GM18511 (cell line): ENCODE results near the gene TMOD2.
"Not testable (repeated sequence)": the region's sequence is repeated elsewhere in the genome, so short reads cannot be mapped to it uniquely, and the experiment has no call there.

Source experiments
- ATAC-seq: cut with Tn5 transposase; IDR thresholded peaks from one replicate; pipeline ENCODE4 v1.9.1; 2021; ENCODE audit warnings: mild to moderate bottlenecking, moderate library complexity; ENCODE audit not compliant: unreplicated experiment

Gene TMOD2

DNA sequence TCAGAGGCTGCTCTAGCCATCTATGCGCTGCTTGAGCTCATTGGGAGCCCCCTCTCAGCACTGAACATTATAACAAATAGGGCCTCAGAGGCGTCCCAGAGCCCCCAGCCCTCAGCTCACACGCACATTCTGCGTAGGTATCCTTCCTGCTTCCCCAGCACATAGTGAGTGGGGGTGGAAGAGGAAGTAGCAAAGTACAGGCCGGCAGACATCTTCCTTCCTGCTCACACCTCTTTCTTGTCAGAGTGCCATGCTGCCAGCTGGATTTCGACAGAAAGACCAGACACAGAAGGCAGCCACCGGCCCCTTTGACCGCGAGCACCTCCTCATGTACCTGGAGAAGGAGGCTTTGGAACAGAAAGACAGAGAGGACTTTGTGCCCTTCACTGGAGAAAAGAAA, 16.6 kb downstream of the TMOD2 start:
- no peak for ATAC-seq

- ATAC-seq, result no peak
These were observed 19.5 kb downstream of the TMOD2 start for GRCh38 chr15:51770902-51771301.

DNA sequence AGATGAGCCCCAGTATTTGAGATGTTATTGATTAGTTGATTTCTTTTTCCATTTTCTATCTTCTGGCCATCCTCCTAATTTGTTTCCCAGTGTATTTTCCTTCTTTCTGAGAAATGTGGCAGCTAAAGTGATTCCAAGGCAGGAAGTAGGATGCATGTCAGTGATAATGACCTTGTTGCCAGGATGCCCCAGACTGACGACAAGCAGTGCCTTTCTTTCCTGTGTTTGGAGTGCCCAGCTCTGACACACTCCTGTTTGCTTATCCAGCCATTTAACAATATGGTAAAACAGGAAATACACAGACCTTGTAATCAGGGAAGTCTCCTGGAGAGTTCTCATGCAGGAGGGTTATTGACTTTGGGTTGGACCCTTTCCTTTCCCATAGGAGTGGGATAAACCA, 20.4 kb downstream of the TMOD2 start:
- no peak for ATAC-seq

DNA sequence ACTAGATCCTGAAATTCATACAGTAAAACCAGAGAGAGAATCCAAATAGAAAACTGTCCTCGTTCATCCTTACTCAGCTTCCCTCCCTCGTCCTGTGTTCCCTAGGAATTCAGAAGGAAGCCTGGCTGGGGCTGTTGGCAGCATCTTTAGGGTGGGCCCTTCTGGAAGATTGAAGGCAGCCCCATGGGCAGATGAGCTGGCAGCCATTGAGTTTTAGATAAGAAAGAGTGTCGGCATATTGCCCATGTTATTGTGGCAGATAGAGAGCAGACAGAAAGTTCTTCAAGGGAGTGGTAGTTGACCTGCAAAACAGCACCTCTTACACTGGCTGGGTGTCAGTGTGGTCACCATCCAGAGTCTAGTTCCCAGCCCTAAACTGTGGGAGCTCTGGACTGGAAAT, 23.5 kb downstream of the TMOD2 start:
- no peak for ATAC-seq

DNA sequence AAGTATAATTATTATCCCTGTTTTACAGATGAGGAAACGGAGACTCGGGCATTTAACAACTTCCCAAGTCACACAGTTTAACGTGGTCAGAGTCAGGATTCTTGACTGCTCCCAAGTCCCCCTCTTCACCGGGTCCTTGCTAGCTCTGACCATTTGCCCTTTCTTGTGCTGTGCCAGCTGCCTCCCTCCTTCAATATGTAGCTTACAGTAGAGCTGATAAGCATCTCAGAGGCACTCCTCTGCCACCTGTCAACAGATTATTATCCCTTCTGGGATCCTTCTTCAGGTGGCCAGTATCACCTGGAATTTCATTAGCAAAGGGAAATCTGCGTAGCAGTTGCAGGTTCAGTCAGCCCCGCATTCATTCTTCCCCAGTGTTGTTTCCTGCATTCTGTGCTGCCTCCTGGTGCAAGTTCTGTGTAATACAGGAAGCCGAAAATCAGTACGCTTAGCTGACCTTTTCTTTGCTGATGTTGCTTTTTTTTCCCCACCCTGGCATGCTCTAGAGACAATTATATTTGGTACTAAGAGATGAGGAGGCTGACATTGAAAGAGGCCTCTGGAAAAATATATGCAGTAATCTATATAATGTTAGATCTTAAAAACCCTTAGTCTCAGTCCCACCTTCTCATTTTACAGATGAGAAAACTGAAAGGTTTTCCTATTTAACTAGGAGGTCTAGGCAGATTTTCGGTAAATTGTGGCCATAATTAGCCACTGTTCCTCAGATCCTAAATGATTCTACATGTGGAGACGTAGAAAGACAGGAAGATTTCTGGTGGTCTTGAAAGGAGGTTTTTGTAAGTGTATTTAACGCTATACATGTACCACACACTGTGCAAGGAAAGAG, 24.8 kb downstream of the TMOD2 start:
- peak; percentile 69 for ATAC-seq

DNA sequence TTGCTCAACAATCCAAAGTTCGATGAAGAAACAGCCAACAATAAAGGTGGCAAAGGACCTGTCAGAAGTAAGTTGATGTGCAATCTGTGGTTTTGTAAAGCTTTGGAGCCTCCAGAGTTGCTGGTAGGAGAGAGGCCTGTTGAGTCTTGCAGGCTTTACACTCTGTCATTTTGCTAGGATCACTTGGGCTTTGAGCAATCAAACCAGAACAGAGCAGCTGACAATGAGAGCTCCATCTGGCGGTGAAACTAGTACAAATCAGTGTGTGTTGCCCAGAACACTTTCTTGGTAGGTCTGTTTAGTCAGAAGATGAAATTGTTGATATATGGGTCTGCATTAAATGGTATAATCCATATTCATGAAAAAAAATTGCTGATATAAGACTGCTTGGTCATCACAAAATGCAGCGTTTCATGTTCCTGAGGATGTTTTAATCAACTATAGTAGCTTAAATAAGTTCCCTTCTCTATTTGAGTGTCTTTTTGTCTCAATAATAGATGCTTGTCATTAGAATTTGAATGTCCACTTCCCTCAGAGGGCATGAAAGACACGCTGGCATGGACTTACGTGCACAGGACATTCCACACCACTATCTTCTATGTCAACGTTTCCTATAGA, 25.7 kb downstream of the TMOD2 start:
- peak; percentile 75 for ATAC-seq

DNA sequence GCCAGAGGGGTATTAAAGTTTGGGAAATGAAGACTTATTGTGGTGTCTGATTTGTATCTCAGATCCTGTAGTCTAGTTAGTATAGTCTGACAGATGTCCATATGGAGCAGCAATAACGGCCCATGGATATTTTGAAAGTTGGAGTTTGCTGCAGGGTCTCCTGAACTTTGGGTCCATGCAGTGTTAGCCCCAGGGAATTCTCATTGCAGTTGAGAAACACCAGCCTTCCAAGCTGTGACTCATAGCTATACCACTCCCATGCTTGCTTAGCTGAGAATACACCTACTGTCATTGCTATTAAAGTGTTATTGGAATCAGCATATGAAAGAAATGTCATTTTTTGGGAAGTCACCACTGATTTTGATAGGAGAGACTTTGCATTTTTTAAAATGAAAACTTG, 29.2 kb downstream of the TMOD2 start:
- ATAC-seq, result no peak

GRCh38 chr15:51781506-51781905, 30.1 kb downstream of the TMOD2 start:
- ATAC-seq, result no peak

DNA sequence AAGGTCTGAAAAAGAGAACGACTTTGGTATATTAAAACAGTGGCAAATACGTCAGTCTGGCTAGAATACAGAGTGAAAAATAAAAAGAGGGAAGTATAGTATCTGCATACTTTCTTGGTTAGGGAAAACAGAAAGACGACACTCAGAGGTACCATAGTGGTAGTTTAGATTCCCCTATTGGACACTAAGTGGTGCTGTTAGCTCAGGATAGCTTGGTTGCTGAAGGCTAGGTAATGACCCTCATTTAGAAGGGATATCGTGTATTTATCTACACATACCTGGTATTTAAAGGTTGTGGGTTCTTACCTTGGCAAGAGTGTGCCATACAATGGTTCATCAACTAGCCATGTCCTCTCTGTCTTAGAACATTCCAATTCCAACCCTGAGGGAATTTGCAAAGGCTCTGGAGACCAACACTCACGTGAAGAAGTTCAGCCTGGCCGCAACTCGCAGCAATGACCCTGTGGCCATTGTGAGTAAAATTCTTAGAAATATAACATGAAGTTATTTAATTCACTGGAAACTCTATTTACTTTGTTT, 31.0 kb downstream of the TMOD2 start:
- ATAC-seq, result no peak

- no peak for ATAC-seq
These were observed 32.6 kb downstream of the TMOD2 start for GRCh38 chr15:51783967-51784366.

GRCh38 chr15:51787130-51787529, 35.7 kb downstream of the TMOD2 start:
- not testable (repeated sequence) for ATAC-seq

GRCh38 chr15:51792474-51792873, 41.1 kb downstream of the TMOD2 start:
- not testable (repeated sequence) for ATAC-seq

DNA sequence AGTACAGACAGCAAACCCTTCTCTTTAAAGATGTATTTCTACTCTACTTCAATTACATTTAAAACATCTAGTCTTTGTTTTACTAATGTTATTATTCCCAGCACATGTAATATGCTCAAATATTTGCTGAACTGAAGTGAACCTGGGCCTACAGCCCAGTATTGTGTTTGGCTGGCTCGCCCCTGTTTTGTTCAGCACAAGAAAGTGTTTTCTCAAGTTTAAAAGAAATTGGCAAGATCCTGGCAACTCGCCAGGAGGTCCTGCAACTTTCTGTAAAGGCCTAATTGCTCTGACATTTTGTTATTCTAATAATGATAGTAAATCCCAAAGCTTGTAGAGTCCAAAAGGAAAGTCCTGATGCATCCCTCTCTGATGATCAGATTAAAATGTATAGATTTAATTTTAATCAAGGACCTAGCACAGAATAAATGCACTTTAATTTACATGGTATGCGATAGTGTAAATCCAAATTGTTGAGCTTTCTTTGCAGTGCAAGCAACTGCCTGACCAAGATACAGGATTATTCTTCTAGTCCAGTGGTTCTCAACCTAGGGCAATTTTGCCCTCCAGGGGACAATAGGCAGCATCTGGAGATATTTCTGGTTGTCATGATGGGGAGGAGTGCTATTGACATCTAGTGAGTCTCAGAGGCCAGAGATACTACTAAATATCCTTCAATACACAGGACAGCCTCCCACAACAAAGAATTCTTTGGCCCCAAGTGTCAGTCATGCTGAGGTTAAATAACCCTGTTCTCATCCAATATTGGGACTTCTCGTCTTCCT, 42.3 kb downstream of the TMOD2 start:
- ATAC-seq, result no peak

GRCh38 chr15:51796847-51797401, 45.5 kb downstream of the TMOD2 start:
- no peak for ATAC-seq

DNA sequence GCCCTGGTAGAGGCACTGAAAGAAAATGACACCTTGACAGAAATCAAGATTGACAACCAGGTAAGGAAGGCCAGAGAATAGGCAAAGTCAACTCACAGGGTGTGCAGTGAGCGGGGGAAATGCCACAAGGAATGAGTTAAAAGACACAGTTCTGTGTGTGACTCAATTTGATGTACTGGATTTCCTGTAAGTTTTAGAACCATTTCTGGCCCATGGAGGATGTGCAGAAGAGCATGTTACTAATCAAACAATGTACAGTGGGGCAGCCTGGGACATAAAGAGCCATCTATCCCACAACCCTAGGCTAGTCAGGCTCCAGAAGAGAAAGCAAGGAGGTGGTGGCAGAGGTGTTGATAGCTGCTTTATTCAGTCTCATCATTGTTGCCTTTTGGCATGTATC, 46.9 kb downstream of the TMOD2 start:
- ATAC-seq, result no peak

DNA sequence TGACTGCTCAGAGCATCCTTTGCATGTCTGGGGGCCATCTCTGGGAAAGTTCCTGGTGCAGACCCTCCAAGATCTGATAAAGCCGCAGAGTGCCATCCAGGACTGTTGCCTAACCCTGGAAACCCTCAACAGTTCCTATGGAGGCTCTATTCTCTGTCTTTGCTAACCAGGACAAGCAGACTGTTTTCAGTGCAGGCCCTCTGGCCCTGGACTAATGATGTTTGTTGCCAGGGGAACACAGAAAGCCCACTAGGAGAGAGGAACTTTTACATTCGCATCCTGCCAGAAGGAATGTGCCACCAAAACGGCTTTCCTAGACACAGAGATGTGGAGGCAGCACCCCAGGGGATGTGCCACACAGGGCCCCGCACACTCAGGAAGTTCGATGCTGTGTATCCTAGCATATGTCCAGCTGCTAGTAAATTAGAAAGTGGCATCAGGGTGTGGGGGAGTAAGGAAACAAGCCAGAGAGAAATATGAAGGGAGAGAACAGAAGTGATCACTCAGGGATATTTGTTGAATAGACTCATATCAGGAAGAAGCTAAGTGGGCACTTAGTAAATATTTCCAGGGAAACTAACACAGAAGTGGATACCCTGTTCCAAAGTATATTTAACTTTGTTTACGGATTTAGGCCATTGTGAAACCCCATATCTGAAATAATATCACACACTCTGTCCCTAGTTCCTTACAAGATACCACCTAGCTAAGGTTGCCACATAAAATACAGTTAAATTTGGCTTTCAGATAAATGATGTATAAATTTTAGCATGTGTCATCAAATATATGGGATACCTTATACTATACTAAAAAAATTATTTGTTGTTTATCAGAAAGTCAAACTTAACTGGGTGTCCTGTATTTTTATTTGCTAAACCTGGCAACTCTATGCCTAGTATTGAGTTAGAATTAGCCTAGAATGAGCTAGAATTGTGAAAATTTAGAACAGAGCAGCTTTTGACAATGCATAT, 48.2 kb downstream of the TMOD2 start:
- ATAC-seq, result no peak

DNA sequence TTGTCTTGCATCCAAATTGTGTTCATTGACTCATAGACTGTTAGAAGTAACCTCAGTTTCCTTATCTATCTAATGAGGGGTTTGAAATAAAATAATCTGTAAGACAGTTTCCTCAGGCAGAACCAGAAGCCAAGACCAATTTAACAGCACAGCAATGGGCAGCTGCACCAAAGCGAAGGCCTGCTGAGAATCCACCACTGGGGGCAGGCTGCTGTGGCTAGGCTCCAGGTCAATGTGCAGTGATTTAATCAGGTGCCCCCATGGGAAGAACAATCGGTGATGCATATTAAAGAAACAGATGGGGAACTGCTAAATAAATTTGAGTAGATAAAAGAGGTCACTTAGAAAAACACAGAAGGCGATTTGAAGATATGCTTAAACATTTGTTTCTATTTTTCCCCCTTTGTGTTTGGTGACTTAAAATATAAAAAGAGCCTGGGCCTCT, 50.0 kb downstream of the TMOD2 start:
- ATAC-seq, result no peak

DNA sequence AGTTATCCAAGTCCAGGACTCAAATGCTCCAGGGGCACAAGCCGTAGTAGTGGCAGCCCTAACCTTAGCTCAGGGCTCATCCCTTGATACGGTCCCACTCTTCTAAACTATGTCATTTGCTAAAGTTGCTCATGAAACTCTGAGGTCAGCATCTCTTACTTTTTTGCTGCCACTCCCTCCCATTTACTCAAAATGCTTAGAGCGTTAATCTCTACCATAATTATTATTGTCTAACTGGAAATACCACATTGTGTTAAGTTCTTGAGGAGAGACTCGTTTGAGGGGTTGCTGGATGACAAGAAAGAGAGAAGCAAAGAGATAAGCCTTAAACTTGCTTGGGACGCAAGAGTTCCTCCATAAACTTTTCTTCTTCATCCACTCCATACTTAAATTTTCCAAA, 51.2 kb downstream of the TMOD2 start:
- no peak for ATAC-seq

GRCh38 chr15:51803965-51804364, 52.6 kb downstream of the TMOD2 start:
- no peak for ATAC-seq

- ATAC-seq, result no peak
These were observed 54.7 kb downstream of the TMOD2 start for GRCh38 chr15:51806123-51806522.
